NCI-H526 treated with DMSO at 0.1 percent for 48 hours (cell line): ENCODE data around the gene C2CD4C.
A peak's percentile ranks its signal among the peaks of the same experiment; 100 is the strongest.
"Not testable (repeated sequence)": the region's sequence is repeated elsewhere in the genome, so short reads cannot be mapped to it uniquely, and the experiment has no call there.

Experiments used
- DNase-seq: peaks from one replicate; lab custom pipeline; 2025; lab: John Stamatoyannopoulos, UW

C2CD4C gene

GRCh38 chr19:398719-399118, 10.2 kb downstream of the C2CD4C start:
- DNase-seq, result no peak

- DNase-seq, result no peak
These were observed 10.8 kb downstream of the C2CD4C start for GRCh38 chr19:397941-398706.

GRCh38 chr19:397321-397720, 11.6 kb downstream of the C2CD4C start:
- no peak for DNase-seq

- no peak for DNase-seq
These were observed 13.5 kb downstream of the C2CD4C start for GRCh38 chr19:395467-395866.

- not testable (repeated sequence) for DNase-seq
These were observed 14.1 kb downstream of the C2CD4C start for GRCh38 chr19:394857-395256.

GRCh38 chr19:393560-393959, 15.4 kb downstream of the C2CD4C start:
- DNase-seq, result not testable (repeated sequence)

- no peak for DNase-seq
These were observed 16.5 kb downstream of the C2CD4C start for GRCh38 chr19:392375-392970.

GRCh38 chr19:391726-392374, 17.1 kb downstream of the C2CD4C start:
- DNase-seq, result no peak

- no peak for DNase-seq
These were observed 17.8 kb downstream of the C2CD4C start for GRCh38 chr19:391207-391557.

- DNase-seq, result no peak
These were observed 18.4 kb downstream of the C2CD4C start for GRCh38 chr19:390386-391206.

- DNase-seq, result no peak
These were observed 19.0 kb downstream of the C2CD4C start for GRCh38 chr19:389935-390289.

GRCh38 chr19:389255-389934, 19.6 kb downstream of the C2CD4C start:
- DNase-seq, result no peak

GRCh38 chr19:388691-389090, 20.3 kb downstream of the C2CD4C start:
- DNase-seq, result no peak

GRCh38 chr19:387777-388176, 21.2 kb downstream of the C2CD4C start:
- no peak for DNase-seq

GRCh38 chr19:386632-387301, 22.2 kb downstream of the C2CD4C start:
- DNase-seq, result not testable (repeated sequence)

- not testable (repeated sequence) for DNase-seq
These were observed 22.8 kb downstream of the C2CD4C start for GRCh38 chr19:386189-386588.

- peak; percentile 77 for DNase-seq
These were observed 24.2 kb downstream of the C2CD4C start for GRCh38 chr19:384799-385169.

- DNase-seq, result no peak
These were observed 24.8 kb downstream of the C2CD4C start for GRCh38 chr19:383922-384798.

GRCh38 chr19:383040-383439, 25.9 kb downstream of the C2CD4C start:
- DNase-seq, result no peak

- DNase-seq, result not testable (repeated sequence)
These were observed 26.4 kb downstream of the C2CD4C start for GRCh38 chr19:382578-382977.
